DMS114 treated with DMSO at 0.1 percent for 48 hours (cell line): ENCODE results near the gene NCOA7.
"Not testable (repeated sequence)": the region's sequence is repeated elsewhere in the genome, so short reads cannot be mapped to it uniquely, and the experiment has no call there.

ENCODE experiments used
- DNase-seq: peaks from one replicate; lab custom pipeline; 2025; ENCODE audit not compliant: unreplicated experiment; lab: John Stamatoyannopoulos, UW

The NCOA7 gene

DNA sequence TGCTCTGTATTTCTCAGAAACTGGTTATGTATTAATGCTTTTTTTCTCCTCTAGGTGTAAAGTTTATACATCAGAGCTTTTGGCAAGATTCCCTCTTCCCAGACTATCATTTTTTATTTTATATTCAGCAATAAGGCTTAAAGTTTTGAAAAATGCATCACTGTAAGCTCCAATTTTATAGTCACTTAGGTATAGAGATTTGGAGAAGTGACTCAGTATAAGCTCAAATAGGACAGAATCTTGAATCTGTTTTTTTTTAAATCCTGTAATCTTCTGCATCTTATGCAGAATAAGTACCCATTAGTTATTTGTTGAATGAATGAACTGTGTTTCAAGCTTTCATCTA, 1.0 kb downstream of the NCOA7 start:
- DNase-seq = no peak

DNA sequence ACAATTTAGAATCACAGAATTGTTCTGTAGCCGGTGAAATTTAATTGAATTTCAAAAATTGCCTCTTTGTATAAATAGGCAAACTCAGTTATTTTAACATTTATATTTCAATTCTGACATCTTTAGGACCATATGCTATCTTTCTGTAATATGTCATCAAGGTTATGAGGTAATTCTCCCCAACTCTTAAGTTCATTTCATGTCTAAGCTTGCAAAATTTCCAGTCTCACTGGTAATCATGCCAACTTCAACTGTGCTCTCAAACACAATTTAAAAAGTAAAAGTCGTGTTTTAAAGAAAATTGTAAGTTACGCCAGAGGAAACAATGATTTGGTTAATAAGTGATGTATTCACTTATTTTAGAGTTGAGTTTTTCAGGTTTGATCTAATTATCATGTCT, 1.4 kb downstream of the NCOA7 start:
- DNase-seq = no peak

DNA sequence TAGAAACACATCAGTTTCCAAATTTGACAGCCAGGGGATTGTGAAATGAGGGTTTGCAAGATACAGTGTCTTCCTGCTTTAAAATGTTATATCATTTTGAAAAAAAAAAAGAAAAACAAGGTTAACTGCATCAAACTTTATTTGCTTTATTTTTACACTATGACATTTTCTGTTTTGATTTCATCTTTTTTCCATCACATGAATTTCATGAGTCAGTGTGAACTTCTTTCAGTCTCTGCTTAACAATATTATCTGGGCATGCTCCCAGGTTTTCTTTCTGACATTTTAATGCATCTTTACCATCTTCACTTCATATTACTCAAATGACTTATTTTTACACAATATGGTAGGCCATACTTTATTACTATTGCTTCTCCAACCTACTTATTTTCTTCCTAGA, 1.9 kb downstream of the NCOA7 start:
- no peak for DNase-seq

DNA sequence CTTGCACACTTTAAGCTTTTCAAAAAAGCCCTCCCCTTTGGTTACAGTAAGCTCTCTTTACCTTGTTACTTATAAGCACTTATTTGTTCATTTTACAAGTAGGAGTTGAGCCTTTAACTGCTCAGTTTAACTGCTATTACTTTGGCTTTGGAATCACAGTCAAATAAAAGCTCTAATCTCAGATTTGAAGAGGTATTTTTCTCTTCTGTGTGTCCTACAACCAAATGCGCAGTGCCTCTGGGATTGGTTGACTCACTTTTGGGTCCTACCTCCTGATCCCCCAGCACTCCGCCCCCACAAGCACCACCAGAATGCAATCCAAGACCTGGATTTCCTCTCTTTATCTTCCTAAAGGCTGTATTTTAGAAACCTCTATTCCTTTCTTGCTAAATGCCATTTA, 2.5 kb downstream of the NCOA7 start:
- DNase-seq = no peak

DNA sequence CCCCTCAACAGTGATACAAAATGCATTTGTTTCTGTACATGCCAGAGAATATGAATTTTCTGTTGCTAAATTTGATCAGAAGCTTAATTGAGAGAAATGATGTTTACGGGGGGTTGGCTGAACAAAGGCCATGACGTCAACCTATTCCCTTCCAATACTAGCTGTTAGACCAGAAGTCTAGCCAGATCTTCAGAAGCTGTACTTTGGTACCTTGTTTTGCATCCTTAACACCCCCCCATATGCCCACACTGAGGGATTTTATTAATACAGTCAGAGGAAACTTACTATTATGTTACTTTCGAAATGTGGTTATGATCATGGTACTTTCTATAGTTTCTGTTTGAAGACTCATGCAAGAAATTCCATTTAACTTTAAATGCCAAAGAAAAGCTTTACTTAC, 3.1 kb downstream of the NCOA7 start:
- no peak for DNase-seq

DNA sequence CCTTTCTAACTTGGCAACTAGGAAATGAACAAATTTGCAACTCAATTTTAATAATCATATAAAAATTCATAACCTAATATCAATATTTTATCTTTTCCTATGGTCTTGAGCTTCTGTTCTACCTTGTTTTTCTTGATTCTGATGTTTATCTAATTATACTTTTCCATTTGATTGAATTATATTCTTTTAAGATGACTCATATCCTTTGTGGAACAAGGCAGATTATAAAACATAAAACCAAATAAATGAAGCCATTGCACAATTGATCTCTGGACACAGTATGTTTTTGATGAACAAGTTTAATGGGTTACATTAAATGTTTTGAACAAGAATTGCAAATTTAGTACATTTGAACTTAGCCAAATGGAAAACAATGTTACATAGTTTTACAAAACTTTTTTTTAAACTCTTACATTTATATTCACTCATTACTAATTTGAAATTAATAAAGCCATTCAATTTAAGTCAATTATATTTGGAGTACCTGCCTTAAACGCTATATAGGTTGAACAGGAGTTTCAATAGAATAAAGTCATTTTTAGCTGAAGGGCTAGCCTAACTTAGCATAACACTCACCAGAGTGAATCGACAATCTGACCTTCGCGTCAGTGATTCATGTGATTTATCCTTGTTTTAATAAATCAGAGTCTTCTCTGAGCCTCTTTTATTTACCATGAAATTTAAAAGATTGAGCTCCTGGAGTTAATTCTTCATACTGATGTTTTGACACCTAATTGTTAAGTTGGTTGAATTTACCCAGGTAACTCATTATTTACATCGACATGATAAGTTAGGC, 3.8 kb downstream of the NCOA7 start:
- no peak for DNase-seq

DNA sequence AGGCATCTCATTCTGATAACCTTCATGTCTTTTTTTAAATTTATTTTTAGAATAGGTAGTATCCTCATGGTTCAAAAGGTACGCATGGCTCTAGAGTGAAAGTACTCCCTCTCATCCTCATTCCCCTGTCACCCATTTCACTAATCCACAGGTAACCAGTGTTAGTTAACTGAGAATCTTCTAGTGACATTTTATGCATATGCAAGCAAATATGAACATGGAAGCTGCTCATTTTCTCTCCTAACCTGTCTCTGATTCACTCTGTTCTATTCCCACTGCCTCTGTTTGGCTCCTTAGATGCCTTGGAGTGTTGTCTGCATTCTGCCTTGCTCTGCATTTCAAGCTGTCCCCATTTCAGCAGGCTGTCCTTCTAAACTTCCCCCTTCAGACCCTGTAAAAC, 4.5 kb downstream of the NCOA7 start:
- DNase-seq = no peak

DNA sequence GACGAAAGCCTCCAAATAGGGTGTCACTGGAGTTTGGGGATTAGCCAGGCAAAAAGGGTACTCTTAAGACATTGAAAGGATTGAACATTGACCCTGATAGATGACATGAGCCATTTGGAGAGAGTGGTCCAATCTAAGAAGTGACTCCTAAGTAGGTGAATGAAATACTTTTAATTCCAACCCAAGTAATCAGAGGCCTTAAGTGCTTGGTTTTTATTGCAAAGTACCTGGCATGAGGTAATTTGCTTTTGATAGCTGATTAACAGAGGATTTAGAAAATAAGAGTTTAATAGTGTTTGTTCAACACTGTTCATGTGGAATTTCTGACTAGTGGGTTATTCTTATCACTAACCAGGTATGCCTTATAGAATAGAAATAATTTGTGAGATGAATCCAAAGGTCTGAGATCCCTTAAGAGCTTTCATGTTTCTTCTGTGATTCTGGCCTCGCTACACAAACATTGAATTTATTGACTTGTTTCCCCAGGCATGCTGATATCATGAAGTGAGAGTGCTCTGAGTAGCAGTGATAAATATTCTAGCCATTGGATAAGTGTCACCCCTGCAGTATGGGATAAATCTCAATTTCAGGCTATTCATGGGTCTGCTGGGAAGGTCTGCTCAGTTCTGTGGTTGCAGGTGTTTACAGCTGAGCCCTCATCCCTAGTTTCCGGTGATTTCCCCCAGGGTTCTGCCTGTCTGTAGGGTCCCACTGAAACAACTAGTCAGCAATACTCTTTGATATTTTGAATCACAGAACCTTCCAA, 6.5 kb downstream of the NCOA7 start:
- no peak for DNase-seq

DNA sequence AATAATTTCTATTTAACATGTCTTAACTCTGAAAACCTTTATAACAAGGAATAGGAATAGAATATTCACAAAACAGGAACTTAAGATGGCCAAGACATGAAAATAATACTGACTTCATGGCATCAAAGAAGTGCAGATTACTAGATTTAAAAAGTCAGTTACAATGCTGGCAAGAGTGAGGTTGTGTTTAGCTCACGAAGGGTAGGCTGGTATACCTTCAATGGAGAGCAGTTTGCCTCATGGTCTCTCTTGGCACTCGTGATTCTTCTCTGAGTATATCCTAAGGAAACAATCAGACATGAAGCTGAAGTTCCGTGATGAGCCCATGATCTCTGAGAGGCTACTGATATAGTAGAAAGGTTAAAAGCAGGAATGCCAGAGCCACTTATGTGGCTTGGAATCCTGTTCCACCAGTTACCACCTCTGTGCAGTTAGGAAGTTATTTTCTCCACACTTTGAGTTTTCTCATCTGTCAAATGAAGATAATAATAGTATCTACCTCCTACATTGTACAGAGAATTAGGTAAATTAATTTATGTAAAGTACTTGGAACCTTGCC, 7.2 kb downstream of the NCOA7 start:
- DNase-seq = no peak

DNA sequence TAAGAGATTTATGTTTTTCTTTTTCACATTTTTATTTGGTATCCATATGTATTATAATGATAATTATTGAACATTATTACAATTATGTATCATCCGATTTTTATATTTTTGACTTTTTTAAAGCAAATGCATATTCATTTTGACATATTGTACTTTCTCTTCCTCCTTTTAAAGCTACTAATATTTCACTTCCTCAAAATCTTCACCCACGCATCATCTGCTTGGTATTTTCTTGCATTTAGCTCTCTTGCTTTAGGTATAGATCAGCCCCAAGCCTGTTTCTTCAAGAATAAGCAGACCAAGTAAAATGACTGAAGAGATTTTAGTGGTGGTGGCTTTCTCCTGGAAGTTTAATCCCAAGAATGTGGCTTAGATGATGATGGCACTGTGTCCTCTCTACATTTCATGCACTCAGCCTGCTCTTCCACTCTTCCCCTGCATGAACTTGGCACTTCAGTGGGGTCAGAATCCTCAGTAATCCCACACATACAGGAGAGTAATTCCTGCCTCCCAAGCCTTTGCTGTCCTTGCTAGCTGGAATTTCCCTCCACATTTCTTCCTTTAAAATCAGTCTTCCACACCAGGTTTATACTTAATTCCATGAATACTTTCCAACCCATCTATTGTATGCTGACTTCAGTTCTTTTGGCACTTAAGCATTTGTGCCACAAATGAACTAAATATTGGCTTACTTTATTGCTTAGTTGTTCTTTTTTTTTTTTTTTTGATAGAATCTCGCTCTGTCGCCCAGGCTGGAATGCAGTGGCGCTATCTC, 8.2 kb downstream of the NCOA7 start:
- DNase-seq = no peak

DNA sequence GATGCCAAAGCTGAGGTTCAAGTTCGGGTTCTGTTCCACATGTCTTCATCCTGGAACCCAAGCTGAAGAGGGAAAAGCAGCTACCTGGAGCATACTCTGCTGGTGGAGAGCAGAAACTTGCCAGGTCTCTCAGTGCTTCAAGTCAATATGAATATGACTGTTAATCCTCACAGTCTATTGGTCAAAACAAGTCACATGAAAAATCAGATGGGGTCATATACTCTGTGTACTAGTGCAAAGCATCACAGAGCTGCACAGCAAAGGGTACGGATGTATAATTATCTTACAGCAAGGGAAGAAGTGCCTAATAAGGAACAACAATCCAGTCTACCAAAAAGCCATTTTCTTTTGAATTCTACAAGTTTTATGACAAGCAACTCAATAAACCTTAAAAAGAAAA, 11.6 kb downstream of the NCOA7 start:
- DNase-seq = no peak

DNA sequence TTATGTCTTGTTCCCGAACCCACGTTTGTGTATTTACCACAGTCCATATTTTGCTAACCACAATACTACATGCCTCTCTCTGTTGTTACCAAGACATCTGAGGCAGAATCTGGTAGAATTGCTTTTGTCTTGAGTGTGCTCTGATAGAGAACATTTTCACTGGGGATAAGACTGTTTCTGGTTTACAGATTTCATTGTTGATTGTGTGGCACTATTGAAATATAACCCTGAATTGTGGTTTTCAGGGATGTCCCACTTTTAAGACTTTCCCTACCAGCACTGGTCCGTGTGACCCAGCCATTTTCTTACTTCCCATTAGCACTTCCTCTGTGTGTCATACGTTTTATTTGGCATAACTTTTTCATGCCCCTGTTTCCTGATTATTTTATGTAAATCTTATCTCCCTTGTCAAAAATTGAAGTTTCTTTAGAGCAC, 12.2 kb downstream of the NCOA7 start:
- DNase-seq = no peak

DNA sequence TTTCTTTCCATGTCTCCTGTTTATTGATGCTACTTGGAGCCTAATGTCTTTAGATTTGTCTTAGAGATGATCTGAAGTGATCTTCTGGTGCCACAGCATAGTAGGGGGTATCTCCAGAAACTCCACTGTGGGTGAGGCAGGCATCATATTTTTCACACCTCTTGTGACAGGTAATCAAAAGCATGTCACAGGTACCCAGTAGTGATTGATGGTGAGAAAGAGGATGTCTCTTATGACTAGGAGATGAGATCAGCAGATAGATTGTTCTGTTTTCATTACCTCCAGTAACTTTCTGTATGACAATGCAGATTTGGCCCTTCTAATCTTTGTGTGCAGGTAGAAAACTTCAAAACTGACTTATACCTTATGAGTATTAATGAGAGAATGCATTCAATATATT, 13.5 kb downstream of the NCOA7 start:
- no peak for DNase-seq

DNA sequence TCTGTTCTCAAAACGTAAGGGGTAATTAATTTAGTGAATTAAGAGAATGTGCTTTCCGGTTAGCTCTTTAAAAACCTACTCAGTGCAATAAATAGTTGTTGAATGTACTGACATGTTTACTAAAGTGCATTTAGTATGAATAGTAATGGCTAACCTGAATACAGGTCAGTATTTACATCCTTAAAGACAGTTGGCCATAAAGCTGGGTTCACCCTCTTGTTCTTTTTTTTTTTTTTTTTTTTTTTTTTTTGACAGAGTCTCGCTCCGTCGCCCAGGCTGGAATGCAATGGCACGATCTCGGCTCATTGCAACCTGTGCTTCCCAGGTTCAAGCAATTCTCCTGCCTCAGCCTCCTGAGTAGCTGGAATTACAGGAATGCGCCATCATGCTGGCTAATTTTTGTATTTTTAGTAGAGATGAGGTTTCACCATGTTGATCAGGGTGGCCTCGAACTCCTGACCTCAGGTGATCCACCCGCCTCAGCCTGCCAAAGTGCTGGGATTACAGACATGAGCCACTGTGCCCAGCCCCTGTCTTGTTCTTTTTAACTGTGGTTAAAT, 14.2 kb downstream of the NCOA7 start:
- not testable (repeated sequence) for DNase-seq

DNA sequence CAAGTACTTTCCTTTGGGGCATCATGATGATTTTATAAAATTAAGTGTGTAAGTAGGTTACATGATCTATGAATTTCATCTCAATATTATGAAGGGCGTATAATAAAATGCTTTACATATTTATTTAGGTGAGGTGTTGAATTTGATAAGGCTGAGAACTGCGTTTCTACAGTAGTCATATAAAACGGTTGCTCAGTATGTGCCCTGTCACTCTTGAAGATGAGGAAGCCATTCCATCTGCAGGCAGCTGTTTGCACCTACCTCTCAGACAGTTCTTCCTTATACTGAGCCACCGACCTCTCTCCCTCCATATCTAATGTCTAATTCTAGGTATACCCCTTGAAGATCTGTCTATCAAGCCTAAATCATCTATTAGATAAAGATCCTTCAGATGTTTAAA, 16.1 kb downstream of the NCOA7 start:
- no peak for DNase-seq

DNA sequence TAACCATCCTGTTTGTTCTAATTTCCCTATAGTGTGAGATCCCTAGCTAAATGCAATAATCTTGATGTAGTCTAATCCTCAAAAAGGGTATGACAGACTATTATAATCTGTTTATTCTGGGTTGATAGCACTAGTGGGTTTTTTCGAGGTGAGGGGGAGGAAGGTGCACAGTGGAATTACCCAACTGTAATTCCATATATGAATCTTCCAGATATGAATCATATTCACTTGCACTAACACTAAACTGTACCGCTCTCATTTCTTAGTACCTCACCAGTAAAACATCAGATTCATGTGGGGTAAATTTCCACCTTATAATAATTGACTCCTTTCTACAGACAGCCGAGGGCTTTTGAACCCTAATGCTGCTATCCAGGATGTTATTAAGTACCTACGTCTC, 16.5 kb downstream of the NCOA7 start:
- no peak for DNase-seq

DNA sequence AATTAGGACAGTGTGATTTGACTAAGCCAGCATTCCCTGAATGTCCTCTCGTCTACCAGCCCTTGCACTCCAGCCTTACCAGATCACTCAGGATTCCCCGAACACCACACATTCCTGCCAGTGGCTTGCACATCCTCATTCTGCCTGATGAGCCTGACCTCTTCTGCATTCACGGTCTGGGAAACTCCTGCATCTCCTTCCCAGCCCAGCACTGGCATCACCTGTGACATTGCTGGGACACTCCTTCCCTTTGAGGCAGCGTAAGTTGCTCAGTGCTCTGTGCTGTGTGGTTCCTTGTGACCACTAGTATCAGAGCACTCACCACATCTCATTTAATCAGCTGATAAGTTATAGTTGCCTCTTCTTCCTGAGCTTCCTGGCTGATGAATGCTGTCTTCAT, 17.3 kb downstream of the NCOA7 start:
- no peak for DNase-seq

DNA sequence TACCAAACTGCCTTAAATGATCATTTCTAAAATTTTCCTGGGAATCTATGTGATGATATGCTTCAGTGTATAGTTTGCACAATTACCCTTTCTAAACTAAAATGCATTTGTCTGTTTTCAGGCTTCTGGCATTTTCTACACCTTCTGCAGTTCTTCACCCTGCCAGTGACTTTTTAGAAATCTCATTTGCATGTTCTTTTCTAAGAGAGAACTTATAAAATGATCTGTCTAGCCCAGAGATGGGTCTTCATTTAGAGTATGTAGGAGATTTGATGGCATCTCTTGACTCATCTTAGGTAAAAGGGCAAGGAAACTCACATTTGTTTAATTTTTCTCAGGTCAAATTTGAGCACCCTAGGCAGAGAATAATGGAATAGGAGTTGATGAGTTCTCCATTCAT, 17.8 kb downstream of the NCOA7 start:
- DNase-seq = no peak

DNA sequence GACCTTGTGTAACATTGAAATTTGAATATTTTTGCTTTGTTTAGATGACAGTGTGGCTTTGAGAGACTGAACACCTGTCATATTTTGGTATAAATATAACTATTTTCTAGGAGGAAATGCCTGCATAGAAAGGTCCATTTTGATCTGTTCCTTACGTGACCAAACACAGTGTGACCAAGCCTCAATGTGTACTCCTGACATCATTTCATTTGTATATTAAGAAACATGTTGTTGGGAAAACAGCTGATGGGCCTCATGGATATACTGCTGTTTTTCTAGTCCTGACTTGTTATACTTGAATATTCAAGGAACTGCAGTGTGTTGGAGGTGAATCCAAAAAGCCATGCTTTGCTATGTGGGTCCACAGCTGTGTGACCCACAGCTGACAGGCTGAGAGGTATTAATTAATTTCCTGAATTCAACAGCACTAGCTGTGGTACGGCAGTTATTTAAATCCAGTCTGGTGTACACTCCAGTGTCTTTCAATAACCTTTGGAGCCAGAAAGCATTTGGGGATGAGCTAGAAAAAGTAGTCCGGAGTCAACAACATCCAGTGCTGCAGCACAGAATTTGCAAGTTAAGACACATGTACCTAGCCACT, 18.9 kb downstream of the NCOA7 start:
- no peak for DNase-seq

DNA sequence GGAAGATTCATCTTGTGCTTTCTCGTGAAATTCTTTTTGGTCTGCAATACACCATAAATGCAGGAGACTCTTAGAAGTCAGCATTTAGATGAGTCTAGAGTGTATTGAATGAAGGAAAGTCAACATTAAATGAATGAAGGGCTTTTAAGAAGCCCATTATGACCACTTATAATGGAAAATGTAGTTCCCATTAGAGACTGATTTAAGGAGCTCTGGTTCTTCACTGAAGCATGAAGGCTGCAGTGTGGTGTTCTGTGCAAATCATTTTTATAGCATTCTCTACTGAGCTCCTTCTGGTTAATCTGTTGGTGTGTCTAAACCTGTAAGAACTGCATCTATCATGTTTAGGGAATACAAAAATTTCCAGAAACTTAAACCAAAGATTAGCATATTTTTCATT, 19.7 kb downstream of the NCOA7 start:
- no peak for DNase-seq

DNA sequence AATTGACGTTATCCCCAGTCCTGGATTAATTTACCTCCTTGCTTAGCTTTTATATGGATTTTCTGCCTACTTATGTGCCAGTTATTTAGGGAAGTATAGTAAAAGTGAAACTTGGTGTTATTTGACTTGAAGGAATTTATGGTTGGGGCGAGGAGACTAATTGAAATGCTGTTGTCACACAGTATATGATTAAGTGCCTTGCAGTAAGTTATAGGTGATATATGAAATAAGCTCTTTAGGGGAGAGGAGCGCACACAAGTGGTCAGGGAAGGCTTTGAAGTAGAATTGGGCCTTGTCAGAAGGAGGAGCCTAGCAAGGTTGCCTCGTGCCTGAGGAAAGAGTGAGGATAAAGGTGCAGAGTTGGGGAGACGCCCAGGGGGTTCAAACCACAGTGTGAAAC, 20.5 kb downstream of the NCOA7 start:
- no peak for DNase-seq
